ENCODE measurements around the gene KNTC1.
"Not testable (repeated sequence)": the region's sequence is repeated elsewhere in the genome, so short reads cannot be mapped to it uniquely, and the experiment has no call there.

DNA sequence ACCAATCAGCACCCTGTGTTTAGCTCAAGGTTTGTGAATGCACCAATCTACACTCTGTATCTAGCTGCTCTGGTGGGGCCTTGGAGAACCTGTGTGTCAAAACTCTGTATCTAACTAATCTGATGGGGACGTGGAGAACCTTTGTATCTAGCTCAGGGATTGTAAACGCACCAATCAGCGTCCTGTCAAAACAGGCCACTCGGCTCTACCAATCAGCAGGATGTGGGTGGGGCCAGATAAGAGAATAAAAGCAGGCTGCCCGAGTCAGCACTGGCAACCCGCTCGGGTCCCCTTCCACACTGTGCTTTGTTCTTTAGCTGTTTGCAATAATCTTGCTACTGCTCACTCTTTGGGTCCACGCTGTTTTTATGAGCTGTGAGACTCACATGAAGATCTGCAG is 65.5 kb downstream of the KNTC1 start:
- TF ChIP-seq, protein P1, sequence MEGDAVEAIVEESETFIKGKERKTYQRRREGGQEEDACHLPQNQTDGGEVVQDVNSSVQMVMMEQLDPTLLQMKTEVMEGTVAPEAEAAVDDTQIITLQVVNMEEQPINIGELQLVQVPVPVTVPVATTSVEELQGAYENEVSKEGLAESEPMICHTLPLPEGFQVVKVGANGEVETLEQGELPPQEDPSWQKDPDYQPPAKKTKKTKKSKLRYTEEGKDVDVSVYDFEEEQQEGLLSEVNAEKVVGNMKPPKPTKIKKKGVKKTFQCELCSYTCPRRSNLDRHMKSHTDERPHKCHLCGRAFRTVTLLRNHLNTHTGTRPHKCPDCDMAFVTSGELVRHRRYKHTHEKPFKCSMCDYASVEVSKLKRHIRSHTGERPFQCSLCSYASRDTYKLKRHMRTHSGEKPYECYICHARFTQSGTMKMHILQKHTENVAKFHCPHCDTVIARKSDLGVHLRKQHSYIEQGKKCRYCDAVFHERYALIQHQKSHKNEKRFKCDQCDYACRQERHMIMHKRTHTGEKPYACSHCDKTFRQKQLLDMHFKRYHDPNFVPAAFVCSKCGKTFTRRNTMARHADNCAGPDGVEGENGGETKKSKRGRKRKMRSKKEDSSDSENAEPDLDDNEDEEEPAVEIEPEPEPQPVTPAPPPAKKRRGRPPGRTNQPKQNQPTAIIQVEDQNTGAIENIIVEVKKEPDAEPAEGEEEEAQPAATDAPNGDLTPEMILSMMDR (conservative IDR thresholded peaks at IDR 0.05; ENCODE audit: low read depth, low read length): not testable (repeated sequence)
- not testable (repeated sequence) for TF ChIP-seq EZH2 (IDR thresholded peaks at IDR 0.05; ENCODE audit: borderline replicate concordance, low read depth, low read length, poor library complexity, severe bottlenecking)
